Lower leg skin (tissue), 3 donors: Measurements from ENCODE around the gene LDHA.

Source experiments
- POLR2A ChIP-seq, 2 donors: fragments of 450-650 bp; IDR thresholded peaks; one replicate each; pipeline ENCODE4 v1.6.1; 2016 to 2017; ENCODE audit warnings: antibody characterized with exemption in 2 of 2, mild to moderate bottlenecking in 1 of 2, moderate library complexity in 1 of 2
- TF ChIP-seq, protein P1 (sequence below), 3 donors: fragments of 450-650 bp; IDR thresholded peaks; one replicate each; pipeline ENCODE4 v1.5.1; 2016; ENCODE audit warnings: antibody characterized with exemption in 3 of 3, mild to moderate bottlenecking in 3 of 3, moderate library complexity in 2 of 3

DNA sequence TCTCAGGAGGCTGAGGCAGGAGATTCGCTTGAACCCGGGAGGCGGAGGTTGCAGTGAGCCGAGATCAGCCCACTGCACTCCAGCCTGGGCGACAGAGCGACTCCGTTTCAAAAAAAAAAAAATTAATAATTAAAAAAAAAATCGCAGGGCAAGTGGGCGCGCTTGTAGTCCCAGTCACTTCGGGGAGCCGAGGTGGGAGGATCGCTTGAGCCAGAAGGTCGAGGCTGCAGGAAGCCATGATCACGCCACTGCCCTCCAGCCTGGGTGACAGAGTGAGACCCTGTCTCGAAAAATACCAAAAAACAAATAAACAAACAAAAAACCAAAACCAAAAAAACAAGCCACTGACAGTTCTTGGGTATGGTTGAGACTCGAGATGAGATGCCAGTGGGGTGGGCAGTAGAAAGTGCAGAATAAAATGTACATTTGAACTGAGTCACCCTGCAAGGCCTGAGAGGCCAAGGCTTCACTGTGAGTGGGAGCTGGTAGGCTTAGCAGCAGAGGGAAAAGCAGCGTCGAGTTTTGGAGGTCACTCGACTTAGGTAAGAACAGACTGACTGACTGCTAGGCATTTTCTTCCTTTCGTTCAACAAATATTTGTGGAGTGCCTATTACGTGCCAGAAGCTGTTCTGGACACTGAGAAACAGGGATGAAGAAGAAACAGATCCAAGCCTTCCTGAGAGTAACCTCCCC is 635 bp upstream of the LDHA start:
- TF ChIP-seq, protein P1, sequence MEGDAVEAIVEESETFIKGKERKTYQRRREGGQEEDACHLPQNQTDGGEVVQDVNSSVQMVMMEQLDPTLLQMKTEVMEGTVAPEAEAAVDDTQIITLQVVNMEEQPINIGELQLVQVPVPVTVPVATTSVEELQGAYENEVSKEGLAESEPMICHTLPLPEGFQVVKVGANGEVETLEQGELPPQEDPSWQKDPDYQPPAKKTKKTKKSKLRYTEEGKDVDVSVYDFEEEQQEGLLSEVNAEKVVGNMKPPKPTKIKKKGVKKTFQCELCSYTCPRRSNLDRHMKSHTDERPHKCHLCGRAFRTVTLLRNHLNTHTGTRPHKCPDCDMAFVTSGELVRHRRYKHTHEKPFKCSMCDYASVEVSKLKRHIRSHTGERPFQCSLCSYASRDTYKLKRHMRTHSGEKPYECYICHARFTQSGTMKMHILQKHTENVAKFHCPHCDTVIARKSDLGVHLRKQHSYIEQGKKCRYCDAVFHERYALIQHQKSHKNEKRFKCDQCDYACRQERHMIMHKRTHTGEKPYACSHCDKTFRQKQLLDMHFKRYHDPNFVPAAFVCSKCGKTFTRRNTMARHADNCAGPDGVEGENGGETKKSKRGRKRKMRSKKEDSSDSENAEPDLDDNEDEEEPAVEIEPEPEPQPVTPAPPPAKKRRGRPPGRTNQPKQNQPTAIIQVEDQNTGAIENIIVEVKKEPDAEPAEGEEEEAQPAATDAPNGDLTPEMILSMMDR (IDR thresholded peaks at IDR 0.05) = no peak
- no peak for TF ChIP-seq POLR2A (IDR thresholded peaks at IDR 0.05)
